Measurements from ENCODE around the gene FBRSL1.
A peak's percentile ranks its signal among the peaks of the same experiment; 100 is the strongest.

The FBRSL1 gene

GRCh38 chr12:132513458-132514135 lies 23.6 kb downstream of the FBRSL1 start:
- DNase-seq = no peak

GRCh38 chr12:132514216-132514820 lies 24.4 kb downstream of the FBRSL1 start:
- DNase-seq = no peak

GRCh38 chr12:132514838-132515237 lies 24.9 kb downstream of the FBRSL1 start:
- no peak for DNase-seq

- DNase-seq = no peak
Observed at GRCh38 chr12:132516095-132517012, 26.4 kb downstream of the FBRSL1 start.

- no peak for DNase-seq
Observed at GRCh38 chr12:132517013-132517739, 27.2 kb downstream of the FBRSL1 start.

GRCh38 chr12:132517740-132518100 lies 27.8 kb downstream of the FBRSL1 start:
- no peak for DNase-seq

- no peak for DNase-seq
Observed at GRCh38 chr12:132518354-132518992, 28.5 kb downstream of the FBRSL1 start.

- DNase-seq = no peak
Observed at GRCh38 chr12:132520421-132521199, 30.7 kb downstream of the FBRSL1 start.

GRCh38 chr12:132521200-132521580 lies 31.2 kb downstream of the FBRSL1 start:
- DNase-seq = no peak

GRCh38 chr12:132521712-132522292 lies 31.9 kb downstream of the FBRSL1 start:
- DNase-seq = no peak

- no peak for DNase-seq
Observed at GRCh38 chr12:132522592-132523380, 32.8 kb downstream of the FBRSL1 start.

- peak; percentile 74 for DNase-seq
Observed at GRCh38 chr12:132523576-132524331, 33.8 kb downstream of the FBRSL1 start.

- DNase-seq = no peak
Observed at GRCh38 chr12:132524405-132524804, 34.5 kb downstream of the FBRSL1 start.

- DNase-seq = no peak
Observed at GRCh38 chr12:132525011-132525832, 35.3 kb downstream of the FBRSL1 start.

- no peak for DNase-seq
Observed at GRCh38 chr12:132525833-132526455, 36.0 kb downstream of the FBRSL1 start.

GRCh38 chr12:132527186-132527882 lies 37.4 kb downstream of the FBRSL1 start:
- no peak for DNase-seq

GRCh38 chr12:132527883-132528264 lies 37.9 kb downstream of the FBRSL1 start:
- DNase-seq = no peak

Measured in CD4-positive, alpha-beta T cell treated with Interleukin-21 for 1 hour (primary cell).